Neural cell (in vitro differentiated cells): ENCODE results near the gene PIEZO1. TPM values are rescaled to one million over a fixed set of nuclear protein-coding genes. Genes with fewer than 3 reads are reported as not detected.

ENCODE experiments used
- H2AFZ ChIP-seq: fragments of 200-600, 300-800 bp; sonication (generic), shearing (Covaris generic); 2 replicates; pipeline ENCODE4 v1.6.0; 2014; ENCODE audit warnings: low read depth, mild to moderate bottlenecking, antibody characterized with exemption, low read length, moderate library complexity
- H3F3A ChIP-seq: fragments of 200-600 bp; shearing (Covaris generic); 2 replicates; pipeline ENCODE4 v1.6.1; 2016; ENCODE audit warnings: mild to moderate bottlenecking, moderate library complexity, mixed read lengths, antibody characterized with exemption, low read length; ENCODE audit not compliant: insufficient read depth, poor library complexity, severe bottlenecking
- H3K27ac ChIP-seq: fragments of 200-600, 300-800 bp; sonication (generic), shearing (Covaris generic); 2 replicates; pipeline ENCODE4 v1.5.1; 2014; ENCODE audit warnings: mild to moderate bottlenecking, low read length, moderate library complexity
- H3K27me3 ChIP-seq: fragments of 300-800, 200-600 bp; sonication (generic), shearing (Covaris generic); 2 replicates; pipeline ENCODE4 v1.6.0; 2014; ENCODE audit warnings: mild to moderate bottlenecking, low read depth, low read length, moderate library complexity; ENCODE audit not compliant: insufficient read depth
- H3K36me3 ChIP-seq: fragments of 300-800, 200-600 bp; sonication (generic), shearing (Covaris generic); 2 replicates; pipeline ENCODE4 v1.5.1; 2014; ENCODE audit warnings: mild to moderate bottlenecking, antibody characterized with exemption, low read length, moderate library complexity; ENCODE audit not compliant: insufficient read depth
- H3K4me2 ChIP-seq: fragments of 300-800, 200-600 bp; sonication (generic), shearing (Covaris generic); 2 replicates; pipeline ENCODE4 v1.6.0; 2014; ENCODE audit warnings: mild to moderate bottlenecking, low read length
- H3K4me3 ChIP-seq: fragments of 300-800, 200-600 bp; sonication (generic), shearing (Covaris generic); 2 replicates; pipeline ENCODE4 v1.5.1; 2014; ENCODE audit warnings: mild to moderate bottlenecking, low read length, moderate library complexity
- H3K79me2 ChIP-seq: fragments of 200-600 bp; shearing (Covaris generic); replicated peaks from 2 replicates; pipeline ENCODE4 v1.6.0; 2014; ENCODE audit warnings: mild to moderate bottlenecking, low read length, moderate library complexity; ENCODE audit not compliant: insufficient read depth
- H3K9ac ChIP-seq: fragments of 300-800, 200-600 bp; sonication (generic), shearing (Covaris generic); 2 replicates; pipeline ENCODE4 v1.6.1; 2016; ENCODE audit warnings: mild to moderate bottlenecking, low read length, mixed read lengths
- H3K9me2 ChIP-seq: fragments of 200-600 bp; shearing (Covaris generic); 2 replicates; pipeline ENCODE4 v1.6.1; 2016; ENCODE audit warnings: mild to moderate bottlenecking, low read length, mixed read lengths; ENCODE audit not compliant: insufficient read depth
- H3K9me3 ChIP-seq: fragments of 200-600, 300-800 bp; sonication (generic), shearing (Covaris generic); 2 replicates; pipeline ENCODE4 v1.6.1; 2016; ENCODE audit warnings: mild to moderate bottlenecking, mixed run types, low read length, moderate library complexity, mixed read lengths
- H4K20me1 ChIP-seq: fragments of 200-600 bp; shearing (Covaris generic); 2 replicates; pipeline ENCODE4 v1.6.1; 2016; ENCODE audit warnings: mild to moderate bottlenecking, mixed run types; ENCODE audit not compliant: insufficient read depth
- CTCF ChIP-seq: fragments of 450-650 bp; IDR thresholded peaks from 2 replicates; pipeline ENCODE4 v1.5.1; 2014; ENCODE audit warnings: antibody characterized with exemption, mild to moderate bottlenecking, moderate library complexity; ENCODE audit not compliant: poor library complexity, severe bottlenecking
- EP300 ChIP-seq: fragments of 450-650 bp; conservative IDR thresholded peaks from 2 replicates; pipeline ENCODE4 v1.6.1; 2014; ENCODE audit warnings: antibody characterized with exemption, mild to moderate bottlenecking, moderate library complexity; ENCODE audit not compliant: poor library complexity, severe bottlenecking
- EZH2 ChIP-seq: fragments of 200-600, 300-800 bp; shearing (Covaris generic), sonication (generic); IDR thresholded peaks from 2 replicates; pipeline ENCODE4 v1.6.1; 2014; ENCODE audit warnings: antibody characterized with exemption, low read length, borderline replicate concordance, mild to moderate bottlenecking; ENCODE audit not compliant: insufficient read depth, poor library complexity, severe bottlenecking
- MXI1 ChIP-seq: fragments of 450-650 bp; conservative IDR thresholded peaks from 2 replicates; pipeline ENCODE4 v1.6.1; 2014; ENCODE audit warnings: antibody characterized with exemption, mild to moderate bottlenecking; ENCODE audit not compliant: poor library complexity, severe bottlenecking
- POLR2AphosphoS5 ChIP-seq: IDR thresholded peaks from 2 replicates; pipeline ENCODE4 v1.6.1; 2012
- RAD21 ChIP-seq: fragments of 450-650 bp; conservative IDR thresholded peaks from 2 replicates; pipeline ENCODE4 v1.6.1; 2014; ENCODE audit warnings: antibody characterized with exemption, mild to moderate bottlenecking, moderate library complexity
- SMC3 ChIP-seq: fragments of 450-650 bp; conservative IDR thresholded peaks from 2 replicates; pipeline ENCODE4 v1.6.1; 2014; ENCODE audit warnings: antibody characterized with exemption, mild to moderate bottlenecking, moderate library complexity; ENCODE audit not compliant: poor library complexity
- TAF1 ChIP-seq: IDR thresholded peaks from 2 replicates; pipeline ENCODE4 v1.6.1; 2012; ENCODE audit warnings: low read depth
- polyA plus RNA-seq: library from polyadenylated mRNA; depleted of rRNA; stranded (reverse); fragments of >200 nt; gene quantifications from 2 replicates; pipeline ENCODE4 v1.2.3, GENCODE V29; 2014
- TF ChIP-seq, protein P1 (sequence below): IDR thresholded peaks from 2 replicates; pipeline ENCODE4 v1.6.1; 2012; ENCODE audit warnings: borderline replicate concordance

The PIEZO1 gene
- polyA plus RNA-seq, 1 donor from 2014 or later = not detected

- H3K4me3 ChIP-seq = no peak overlapping the region
- H3K27me3 ChIP-seq = no peaks in the 10 kb centered on the region
- no peaks in the 10 kb centered on the region for H3K36me3 ChIP-seq
- no peak overlapping the region for H3K9ac ChIP-seq
- no peaks in the 10 kb centered on the region for H4K20me1 ChIP-seq
- TF ChIP-seq CTCF (no peak), SMC3 (no peak), MXI1 (no peak), TAF1 (no peak), POLR2AphosphoS5 (no peak), RAD21 (no peak), EZH2 (no peak), EP300 (no peak)
- TF ChIP-seq, protein P1, sequence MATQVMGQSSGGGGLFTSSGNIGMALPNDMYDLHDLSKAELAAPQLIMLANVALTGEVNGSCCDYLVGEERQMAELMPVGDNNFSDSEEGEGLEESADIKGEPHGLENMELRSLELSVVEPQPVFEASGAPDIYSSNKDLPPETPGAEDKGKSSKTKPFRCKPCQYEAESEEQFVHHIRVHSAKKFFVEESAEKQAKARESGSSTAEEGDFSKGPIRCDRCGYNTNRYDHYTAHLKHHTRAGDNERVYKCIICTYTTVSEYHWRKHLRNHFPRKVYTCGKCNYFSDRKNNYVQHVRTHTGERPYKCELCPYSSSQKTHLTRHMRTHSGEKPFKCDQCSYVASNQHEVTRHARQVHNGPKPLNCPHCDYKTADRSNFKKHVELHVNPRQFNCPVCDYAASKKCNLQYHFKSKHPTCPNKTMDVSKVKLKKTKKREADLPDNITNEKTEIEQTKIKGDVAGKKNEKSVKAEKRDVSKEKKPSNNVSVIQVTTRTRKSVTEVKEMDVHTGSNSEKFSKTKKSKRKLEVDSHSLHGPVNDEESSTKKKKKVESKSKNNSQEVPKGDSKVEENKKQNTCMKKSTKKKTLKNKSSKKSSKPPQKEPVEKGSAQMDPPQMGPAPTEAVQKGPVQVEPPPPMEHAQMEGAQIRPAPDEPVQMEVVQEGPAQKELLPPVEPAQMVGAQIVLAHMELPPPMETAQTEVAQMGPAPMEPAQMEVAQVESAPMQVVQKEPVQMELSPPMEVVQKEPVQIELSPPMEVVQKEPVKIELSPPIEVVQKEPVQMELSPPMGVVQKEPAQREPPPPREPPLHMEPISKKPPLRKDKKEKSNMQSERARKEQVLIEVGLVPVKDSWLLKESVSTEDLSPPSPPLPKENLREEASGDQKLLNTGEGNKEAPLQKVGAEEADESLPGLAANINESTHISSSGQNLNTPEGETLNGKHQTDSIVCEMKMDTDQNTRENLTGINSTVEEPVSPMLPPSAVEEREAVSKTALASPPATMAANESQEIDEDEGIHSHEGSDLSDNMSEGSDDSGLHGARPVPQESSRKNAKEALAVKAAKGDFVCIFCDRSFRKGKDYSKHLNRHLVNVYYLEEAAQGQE = no peak
- no peak overlapping the region for H2AFZ ChIP-seq
- H3K9me3 ChIP-seq = no peaks in the 10 kb centered on the region
- H3K9me2 ChIP-seq = no peaks in the 10 kb centered on the region
- H3K27ac ChIP-seq = no peak overlapping the region
- no peaks in the 10 kb centered on the region for H3F3A ChIP-seq
- H3K4me2 ChIP-seq = no peak overlapping the region
- H3K79me2 ChIP-seq = no peaks in the 10 kb centered on the region
Observed at GRCh38 chr16:88747588-88748301, 37.3 kb downstream of the PIEZO1 start.

DNA sequence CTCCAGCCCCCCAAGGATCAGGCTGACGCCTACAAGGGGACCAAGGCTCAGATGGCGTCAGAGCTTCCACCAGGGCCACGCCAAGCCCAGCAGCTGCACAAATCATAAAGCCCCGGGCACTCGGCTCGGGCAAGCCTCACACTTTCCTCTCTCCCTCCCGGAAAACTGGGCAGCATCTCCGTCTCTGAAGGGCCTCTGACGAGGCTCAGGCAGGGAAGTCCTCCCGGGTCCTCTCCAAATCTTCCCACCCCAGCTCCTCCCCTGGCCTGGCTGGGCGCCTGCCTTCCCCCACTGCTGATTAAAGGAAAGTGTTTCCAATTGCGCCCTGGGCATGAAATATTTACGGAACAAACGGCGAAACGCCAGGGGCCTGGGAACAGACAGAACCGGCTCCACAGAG, 38.5 kb downstream of the PIEZO1 start:
- no peaks in the 10 kb centered on the region for H3K27me3 ChIP-seq
- no peaks in the 10 kb centered on the region for H3F3A ChIP-seq
- H3K27ac ChIP-seq = no peak overlapping the region
- no peaks in the 10 kb centered on the region for H4K20me1 ChIP-seq
- H2AFZ ChIP-seq = no peak overlapping the region
- no peak overlapping the region for H3K4me2 ChIP-seq
- H3K4me3 ChIP-seq = no peak overlapping the region
- H3K36me3 ChIP-seq = no peaks in the 10 kb centered on the region
- no peaks in the 10 kb centered on the region for H3K79me2 ChIP-seq
- no peaks in the 10 kb centered on the region for H3K9me2 ChIP-seq
- H3K9me3 ChIP-seq = no peaks in the 10 kb centered on the region
- TF ChIP-seq, protein P1 = no peak
- no peak for TF ChIP-seq RAD21
- TF ChIP-seq CTCF = no peak
- TF ChIP-seq EP300 = no peak
- TF ChIP-seq SMC3 = no peak
- TF ChIP-seq EZH2 = no peak
- TF ChIP-seq MXI1 = no peak
- TF ChIP-seq TAF1 = no peak
- TF ChIP-seq POLR2AphosphoS5 = no peak
- no peak overlapping the region for H3K9ac ChIP-seq
